K562 (cell line): Measurements from ENCODE around the gene FGF21. TPM values are rescaled to one million over a fixed set of nuclear protein-coding genes. Genes with fewer than 3 reads are reported as not detected.

Experiments
- CREB1 ChIP-seq, 2 experiments: sonication (generic) in 1 of 2; formaldehyde crosslinking in 1 of 2; IDR thresholded peaks; 2 replicates each; pipeline versions ENCODE4 v1.6.1 to v1.8.0; 2012 to 2022; ENCODE audit warnings: inconsistent platforms in 1 of 2, mild to moderate bottlenecking in 1 of 2, missing genetic modification reagents in 1 of 2, moderate library complexity in 1 of 2
- DACH1 ChIP-seq: fragments of 450-650 bp; IDR thresholded peaks from 2 replicates; pipeline ENCODE4 v1.6.1; 2018; ENCODE audit not compliant: partially characterized antibody
- ELK3 ChIP-seq: fragments of 450-650 bp; formaldehyde crosslinking; IDR thresholded peaks from 2 replicates; pipeline ENCODE4 v1.4.0; 2020; ENCODE audit warnings: mild to moderate bottlenecking
- ETV6 ChIP-seq, 3 experiments: fragments of 150-350 bp in 1 of 3; sonication (generic) in 1 of 3; formaldehyde crosslinking in 1 of 3; IDR thresholded peaks; 2 replicates each; pipeline versions ENCODE4 v1.6.1 to v1.8.0; 2014 to 2022; ENCODE audit warnings: borderline replicate concordance in 2 of 3, low read depth in 2 of 3, antibody characterized with exemption in 1 of 3, low read length in 1 of 3, mild to moderate bottlenecking in 1 of 3, missing genetic modification reagents in 1 of 3
- GATAD2A ChIP-seq: fragments of 450-650 bp; IDR thresholded peaks from 2 replicates; pipeline ENCODE4 v1.6.1; 2017
- JUND ChIP-seq, 2 experiments: IDR thresholded peaks; 2 replicates in 1 of 2; 3 replicates in 1 of 2; pipeline ENCODE4 v1.6.1; 2011; ENCODE audit warnings: borderline replicate concordance in 2 of 2, low read depth in 2 of 2, low read length in 2 of 2, improper control_type of control experiment in 1 of 2, missing biosample characterization in 1 of 2, missing genetic modification characterization in 1 of 2, missing genetic modification reagents in 1 of 2
- MEIS2 ChIP-seq: fragments of 450-650 bp; IDR thresholded peaks from 2 replicates; pipeline ENCODE4 v1.6.1; 2014; ENCODE audit warnings: mild to moderate bottlenecking; ENCODE audit not compliant: partially characterized antibody
- MITF ChIP-seq: IDR thresholded peaks from 2 replicates; pipeline ENCODE4 v1.6.1; 2014; ENCODE audit warnings: antibody characterized with exemption
- MTA1 ChIP-seq: fragments of 450-650 bp; IDR thresholded peaks from 2 replicates; pipeline ENCODE4 v1.6.1; 2017; ENCODE audit warnings: borderline replicate concordance
- RBM15 ChIP-seq: fragments of 200-400 bp; formaldehyde crosslinking; IDR thresholded peaks from 2 replicates; pipeline ENCODE4 v1.6.1; 2018; ENCODE audit warnings: mild to moderate bottlenecking, low read length, moderate library complexity; ENCODE audit not compliant: insufficient read depth
- RCOR1 ChIP-seq, 2 experiments: IDR thresholded peaks; 2 replicates each; pipeline ENCODE4 v1.6.1; 2012; ENCODE audit warnings: low read depth in 2 of 2, low read length in 2 of 2, borderline replicate concordance in 1 of 2, improper control_type of control experiment in 1 of 2
- SMAD1 ChIP-seq: fragments of 150-350 bp; IDR thresholded peaks from 2 replicates; pipeline ENCODE4 v1.6.1; 2014; ENCODE audit warnings: low read length, low read depth; ENCODE audit not compliant: partially characterized antibody
- STAT5A ChIP-seq: IDR thresholded peaks from 2 replicates; pipeline ENCODE4 v1.6.1; 2012; ENCODE audit warnings: low read length, inconsistent platforms, borderline replicate concordance
- TFE3 ChIP-seq: fragments of 450-650 bp; formaldehyde crosslinking; IDR thresholded peaks from 2 replicates; pipeline ENCODE4 v1.4.0; 2020; ENCODE audit warnings: mild to moderate bottlenecking, mixed read lengths
- TGIF2 ChIP-seq: sonication (generic); formaldehyde crosslinking; IDR thresholded peaks from 2 replicates; pipeline ENCODE4 v1.8.1; 2022; ENCODE audit warnings: mild to moderate bottlenecking, missing genetic modification reagents, moderate library complexity
- ZBTB5 ChIP-seq: fragments of 450-650 bp; IDR thresholded peaks from 2 replicates; pipeline ENCODE4 v1.6.1; 2017; ENCODE audit warnings: antibody characterized with exemption
- ZC3H8 ChIP-seq: fragments of 450-650 bp; IDR thresholded peaks from 2 replicates; pipeline ENCODE4 v1.6.1; 2017
- ZNF449 ChIP-seq: fragments of 250-450 bp; sonication (Bioruptor Pico); IDR thresholded peaks from 2 replicates; pipeline ENCODE4 v1.8.0; 2022; ENCODE audit warnings: moderate library complexity, mild to moderate bottlenecking, inconsistent platforms
- ZSCAN29 ChIP-seq: fragments of 450-650 bp; IDR thresholded peaks from 2 replicates; pipeline ENCODE4 v1.6.1; 2017
- polyA plus RNA-seq, 8 experiments: library from polyadenylated mRNA; depleted of rRNA in 4 of 8; stranded (reverse) in 5 of 8; unstranded in 3 of 8; fragments of >200 nt; fragmentation: Nextera tagmentation in 2 of 8; fragmentation: Illumina TruSeq in 1 of 8; extraction: Ambion mirVana in 2 of 8; extraction: Trizol in 1 of 8; gene quantifications; 2 replicates each; pipeline versions ENCODE4 v1.2.1 to v1.2.3, GENCODE V29; 2011 to 2014; ENCODE audit warnings: inconsistent platforms in 1 of 8, missing spikeins in 1 of 8
- total RNA-seq, 7 experiments: library from RNA; depleted of rRNA in 6 of 7; stranded (reverse); fragments of >200 nt in 6 of 7; fragmentation: Illumina TruSeq in 2 of 7; extraction: Trizol in 2 of 7; gene quantifications; 2 replicates each; pipeline versions ENCODE4 v1.2.1 to v1.2.3, GENCODE V29; 2011 to 2021; ENCODE audit warnings: low replicate concordance in 1 of 7

Gene FGF21
- total and polyA plus RNA-seq, 9 of the 15 experiments (the other 6 are each of a cell fraction or from before 2014, with no cell fraction given) = 0.04 to 0.77 (median 0.09) TPM; not detected in 6

- no peak for TF ChIP-seq RBM15
- no peak for TF ChIP-seq TFE3 (CRISPR knock-in tag)
- TF ChIP-seq ZBTB5 = no peak
- TF ChIP-seq CREB1 (IDR thresholded peaks at IDR 0.05) = no peak
- TF ChIP-seq CREB1 (CRISPR knock-in tag; IDR thresholded peaks at IDR 0.05) = no peak
- TF ChIP-seq RCOR1 (IDR thresholded peaks at IDR 0.05; ENCODE audit: borderline replicate concordance in 1 of 2, low read depth in 2 of 2, low read length in 2 of 2) = no peak
- TF ChIP-seq MITF = no peak
- no peak for TF ChIP-seq STAT5A
- TF ChIP-seq MTA1 = no peak
- TF ChIP-seq ELK3 = no peak
- TF ChIP-seq GATAD2A = no peak
- TF ChIP-seq ZNF449 (CRISPR knock-in tag) = no peak
- no peak for TF ChIP-seq TGIF2 (CRISPR knock-in tag)
- no peak for TF ChIP-seq MEIS2
- no peak for TF ChIP-seq ETV6 (IDR thresholded peaks at IDR 0.05; ENCODE audit: borderline replicate concordance in 1 of 2, low read depth in 2 of 2, low read length in 1 of 2)
- no peak for TF ChIP-seq ETV6 (CRISPR knock-in tag; IDR thresholded peaks at IDR 0.05; ENCODE audit: borderline replicate concordance)
- peak; percentile 36; the same call in 1 of the 2 replicates for TF ChIP-seq JUND (IDR thresholded peaks at IDR 0.05; ENCODE audit: borderline replicate concordance, low read depth, low read length)
- no peak; the same call in 2 of the 3 replicates for TF ChIP-seq JUND (tag; IDR thresholded peaks at IDR 0.05; ENCODE audit: borderline replicate concordance, low read depth, low read length)
- no peak for TF ChIP-seq ZC3H8
- TF ChIP-seq ZSCAN29 = no peak
- TF ChIP-seq SMAD1 = no peak
- no peak for TF ChIP-seq DACH1
Observed at GRCh38 chr19:48745208-48745995, 9.9 kb upstream of the FGF21 start (continued).
